PC-9 (cell line): Measurements from ENCODE around the gene BTK. TPM values are rescaled to one million over a fixed set of nuclear protein-coding genes. Genes with fewer than 3 reads are reported as not detected.

Source experiments
- BruUV-seq: library from RNA; stranded (reverse); fragments of 400-500 nt; replicated peaks from 2 replicates; lab custom pipeline; 2021; lab: Mats Ljungman, UMichigan
- CTCF ChIA-PET: fragments of 300-600 bp; sonication (Branson Sonifier 250); formaldehyde crosslinking; loops from one replicate; lab custom pipeline; 2022; ENCODE audit warnings: antibody characterized with exemption; lab: Charles Lee
- POLR2A ChIA-PET: fragments of 300-600 bp; sonication (Branson Sonifier 250); formaldehyde crosslinking; loops from one replicate; lab custom pipeline; 2022; ENCODE audit warnings: antibody characterized with exemption; ENCODE audit not compliant: unreplicated experiment; lab: Charles Lee
- DNase-seq, 2 experiments: peaks; one replicate each; pipeline versions ENCODE4 v3.0.0 to v3.0.0-alpha.2; 2015 to 2022; ENCODE audit warnings: mixed read lengths in 1 of 2
- H2AFZ ChIP-seq: fragments of 200-600 bp; sonication (generic); 2 replicates; pipeline ENCODE4 v1.8.1; 2017; ENCODE audit warnings: antibody characterized with exemption
- H3F3A ChIP-seq: fragments of 200-600 bp; sonication (generic); 2 replicates; pipeline ENCODE4 v1.8.1; 2017; ENCODE audit warnings: antibody characterized with exemption, mild to moderate bottlenecking, low read depth; ENCODE audit not compliant: insufficient read depth
- H3K27ac ChIP-seq: fragments of 200-600 bp; sonication (generic); 2 replicates; pipeline ENCODE4 v1.6.1; 2016; ENCODE audit warnings: mixed run types
- H3K27me3 ChIP-seq: fragments of 200-600 bp; sonication (generic); 2 replicates; pipeline ENCODE4 v1.6.1; 2016; ENCODE audit warnings: low read depth, mixed run types; ENCODE audit not compliant: insufficient read depth
- H3K36me3 ChIP-seq: fragments of 200-600 bp; sonication (generic); 2 replicates; pipeline ENCODE4 v1.6.1; 2016; ENCODE audit warnings: low read depth, mixed run types
- H3K4me1 ChIP-seq: fragments of 200-600 bp; sonication (generic); replicated peaks from 2 replicates; pipeline ENCODE4 v1.6.1; 2016; ENCODE audit warnings: mixed run types; ENCODE audit not compliant: insufficient read depth
- H3K4me2 ChIP-seq: fragments of 200-600 bp; sonication (generic); 2 replicates; pipeline ENCODE4 v1.6.1; 2017; ENCODE audit warnings: mixed run types
- H3K4me3 ChIP-seq: fragments of 200-600 bp; sonication (generic); 2 replicates; pipeline ENCODE4 v1.6.1; 2016; ENCODE audit warnings: mixed run types
- H3K79me2 ChIP-seq: fragments of 200-600 bp; sonication (generic); 2 replicates; pipeline ENCODE4 v1.6.1; 2017; ENCODE audit warnings: low read depth, mixed run types
- H3K9me2 ChIP-seq: fragments of 200-600 bp; sonication (generic); 2 replicates; pipeline ENCODE4 v1.8.1; 2017; ENCODE audit warnings: mild to moderate bottlenecking; ENCODE audit not compliant: insufficient read depth
- H3K9me3 ChIP-seq: fragments of 200-600 bp; sonication (generic); 2 replicates; pipeline ENCODE4 v1.8.1; 2016; ENCODE audit warnings: low read depth; ENCODE audit not compliant: insufficient read depth
- H4K20me1 ChIP-seq: fragments of 200-600 bp; sonication (generic); 2 replicates; pipeline ENCODE4 v1.8.1; 2017; ENCODE audit not compliant: insufficient read depth
- EZH2 ChIP-seq: fragments of 200-600 bp; sonication (generic); IDR thresholded peaks from 2 replicates; pipeline ENCODE4 v1.8.0; 2017; ENCODE audit warnings: antibody characterized with exemption, low read depth
- intact Hi-C: fragments of 100-400 bp; cut with micrococcal nuclease; formaldehyde crosslinking; loops from one replicate; pipeline ENCODE4 v1.10.0; 2022; ENCODE audit not compliant: unreplicated experiment
- total RNA-seq: library from RNA; stranded (reverse); gene quantifications from 2 replicates; pipeline ENCODE4 v1.2.3, GENCODE V29; 2021
- TF ChIP-seq, protein P1 (sequence below): fragments of 200-600 bp; sonication (generic); conservative IDR thresholded peaks from 2 replicates; pipeline ENCODE4 v1.6.1; 2017; ENCODE audit warnings: mixed run types, antibody characterized with exemption, mild to moderate bottlenecking, moderate library complexity

Gene BTK
- total RNA-seq, 1 experiment from 2014 or later = not detected

DNA sequence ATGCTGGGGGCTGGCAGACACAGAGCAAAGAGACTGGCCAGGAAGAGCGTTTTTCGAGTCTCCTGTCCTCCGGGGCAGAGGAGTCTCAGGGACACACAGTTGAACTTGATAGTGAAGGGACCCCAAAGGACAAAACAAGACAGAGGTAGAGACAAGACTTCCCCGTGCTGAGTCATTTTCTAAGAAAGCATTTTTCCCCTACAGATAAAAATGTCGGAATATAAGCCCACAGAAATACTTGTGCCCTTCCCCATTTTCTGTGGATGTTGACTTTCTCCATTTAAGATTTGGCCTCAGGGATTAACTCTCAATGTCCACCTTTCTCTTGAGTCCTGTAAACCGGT lies 523 bp upstream of the BTK start:
- Histone ChIP-seq H3K4me1 (peaks cover 4% of the 10 kb centered on the region), H3K27ac (no peak overlapping the region), H3K79me2 (peaks cover 7% of the 10 kb centered on the region), H4K20me1 (no peaks in the 10 kb centered on the region), H3F3A (peaks cover 3% of the 10 kb centered on the region; the same call in 1 of the 2 replicates), H3K27me3 (no peaks in the 10 kb centered on the region), H3K4me2 (no peak overlapping the region), H3K9me2 (no peaks in the 10 kb centered on the region), H3K4me3 (no peak overlapping the region), H2AFZ (no peak overlapping the region), H3K9me3 (no peaks in the 10 kb centered on the region), H3K36me3 (peaks cover 3% of the 10 kb centered on the region)
- ChIA-PET CTCF (no interaction called here), POLR2A (no interaction called here)
- no TSS peak for BruUV-seq
- TF ChIP-seq, protein P1, sequence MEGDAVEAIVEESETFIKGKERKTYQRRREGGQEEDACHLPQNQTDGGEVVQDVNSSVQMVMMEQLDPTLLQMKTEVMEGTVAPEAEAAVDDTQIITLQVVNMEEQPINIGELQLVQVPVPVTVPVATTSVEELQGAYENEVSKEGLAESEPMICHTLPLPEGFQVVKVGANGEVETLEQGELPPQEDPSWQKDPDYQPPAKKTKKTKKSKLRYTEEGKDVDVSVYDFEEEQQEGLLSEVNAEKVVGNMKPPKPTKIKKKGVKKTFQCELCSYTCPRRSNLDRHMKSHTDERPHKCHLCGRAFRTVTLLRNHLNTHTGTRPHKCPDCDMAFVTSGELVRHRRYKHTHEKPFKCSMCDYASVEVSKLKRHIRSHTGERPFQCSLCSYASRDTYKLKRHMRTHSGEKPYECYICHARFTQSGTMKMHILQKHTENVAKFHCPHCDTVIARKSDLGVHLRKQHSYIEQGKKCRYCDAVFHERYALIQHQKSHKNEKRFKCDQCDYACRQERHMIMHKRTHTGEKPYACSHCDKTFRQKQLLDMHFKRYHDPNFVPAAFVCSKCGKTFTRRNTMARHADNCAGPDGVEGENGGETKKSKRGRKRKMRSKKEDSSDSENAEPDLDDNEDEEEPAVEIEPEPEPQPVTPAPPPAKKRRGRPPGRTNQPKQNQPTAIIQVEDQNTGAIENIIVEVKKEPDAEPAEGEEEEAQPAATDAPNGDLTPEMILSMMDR = no peak
- TF ChIP-seq EZH2 = no peak
- intact Hi-C loops = no loop called here
- no peak for DNase-seq

DNA sequence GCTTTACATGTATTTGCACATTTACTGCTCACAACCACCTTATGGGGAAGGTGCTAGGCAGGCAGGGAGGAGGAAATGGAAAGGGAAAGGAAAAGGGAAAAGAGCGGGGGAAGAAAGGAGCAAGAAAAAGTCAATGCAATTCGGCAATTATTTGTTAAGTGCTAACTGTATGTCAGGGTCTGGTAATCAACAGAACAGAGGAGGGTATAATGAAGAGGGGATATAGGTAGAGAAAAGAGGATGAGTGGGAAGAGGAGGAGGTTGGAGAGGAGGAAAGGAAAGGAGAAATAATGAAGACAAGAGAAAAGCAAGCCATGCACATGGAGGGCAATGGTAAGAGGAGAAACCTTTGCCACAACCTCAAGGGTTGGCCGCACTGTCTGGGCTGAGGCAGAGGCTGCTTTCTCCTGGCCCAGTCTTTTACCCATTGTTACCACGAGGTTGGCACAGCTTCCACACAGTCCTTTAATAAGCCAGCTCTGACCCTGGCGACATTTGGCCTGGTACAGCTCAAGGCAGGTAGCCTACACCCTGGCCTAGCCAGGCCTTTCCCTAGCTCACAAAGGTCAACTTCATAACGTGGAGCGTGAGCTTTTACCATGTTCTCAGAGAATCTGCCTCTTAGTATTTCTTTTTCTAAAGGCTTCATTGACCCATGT lies 836 bp downstream of the BTK start:
- no peaks in the 10 kb centered on the region for H3K36me3 ChIP-seq
- BruUV-seq = no TSS peak
- no peak overlapping the region for H3K27ac ChIP-seq
- no peaks in the 10 kb centered on the region for H3F3A ChIP-seq
- TF ChIP-seq, protein P1 = no peak
- TF ChIP-seq EZH2 = no peak
- no peaks in the 10 kb centered on the region for H3K79me2 ChIP-seq
- H3K27me3 ChIP-seq = no peaks in the 10 kb centered on the region
- H2AFZ ChIP-seq = no peak overlapping the region
- POLR2A ChIA-PET = no interaction called here
- no peaks in the 10 kb centered on the region for H4K20me1 ChIP-seq
- CTCF ChIA-PET = no interaction called here
- H3K9me2 ChIP-seq = no peaks in the 10 kb centered on the region
- DNase-seq = no peak
- no peak overlapping the region for H3K4me3 ChIP-seq
- no peaks in the 10 kb centered on the region for H3K9me3 ChIP-seq
- H3K4me2 ChIP-seq = no peak overlapping the region
- intact Hi-C loops = no loop called here
- H3K4me1 ChIP-seq = peaks cover under 1% of the 10 kb centered on the region; the same call in 1 of the 2 replicates

DNA sequence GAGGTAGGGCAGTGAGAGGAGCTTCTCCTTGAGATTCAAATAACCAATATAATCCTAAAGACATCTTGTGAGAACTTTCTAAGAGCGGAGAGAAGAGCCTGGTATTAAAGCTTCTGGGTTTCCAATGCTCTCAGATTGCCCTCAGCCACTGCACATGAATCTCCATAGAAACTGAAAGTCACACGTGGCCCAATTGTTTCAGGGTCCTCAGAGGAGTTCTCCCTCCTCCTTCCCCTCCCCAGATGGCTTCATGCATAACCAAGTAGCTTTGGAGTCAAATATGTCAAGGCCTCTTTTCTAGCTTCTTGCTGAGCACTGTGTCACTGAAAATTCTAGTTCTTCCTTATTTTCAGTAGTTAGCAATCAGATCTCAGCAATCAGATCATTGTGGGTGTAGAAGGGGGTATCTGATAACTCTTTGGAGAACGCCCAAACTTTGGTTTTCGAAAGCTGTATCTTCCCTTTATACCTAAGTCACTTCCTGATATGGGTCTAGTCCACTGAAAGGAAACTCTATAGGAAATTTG lies 2.2 kb downstream of the BTK start:
- no peak overlapping the region for H2AFZ ChIP-seq
- intact Hi-C loops = no loop called here
- no peaks in the 10 kb centered on the region for H3K79me2 ChIP-seq
- ChIA-PET POLR2A (no interaction called here), CTCF (no interaction called here)
- no peaks in the 10 kb centered on the region for H3K4me1 ChIP-seq
- no peak for DNase-seq
- H3K9me3 ChIP-seq = no peaks in the 10 kb centered on the region
- no peaks in the 10 kb centered on the region for H4K20me1 ChIP-seq
- H3K4me3 ChIP-seq = no peak overlapping the region
- no peak overlapping the region for H3K4me2 ChIP-seq
- H3F3A ChIP-seq = no peaks in the 10 kb centered on the region
- no peaks in the 10 kb centered on the region for H3K9me2 ChIP-seq
- no TSS peak for BruUV-seq
- H3K36me3 ChIP-seq = no peaks in the 10 kb centered on the region
- TF ChIP-seq, protein P1 = no peak
- no peak for TF ChIP-seq EZH2
- no peak overlapping the region for H3K27ac ChIP-seq
- no peaks in the 10 kb centered on the region for H3K27me3 ChIP-seq
